Retinal pigment epithelial cell (primary cell): Measurements from ENCODE around the gene ERC2.

Source experiments
- DNase-seq: peaks from one replicate; pipeline ENCODE4 v3.0.0-alpha.2; 2010; ENCODE audit warnings: low read depth
- H3K4me3 ChIP-seq: 2 replicates; pipeline ENCODE4 v1.5.1; 2011; ENCODE audit warnings: mild to moderate bottlenecking, low read length, control low read depth, moderate library complexity
- CTCF ChIP-seq: conservative IDR thresholded peaks from 2 replicates; pipeline ENCODE4 v1.5.1; 2011; ENCODE audit warnings: low read depth, low read length, control low read depth, inconsistent platforms

Gene ERC2

GRCh38 chr3:55951388-55951787 lies 516.9 kb downstream of the ERC2 start:
- TF ChIP-seq CTCF = no peak

GRCh38 chr3:55947406-55947805 lies 520.9 kb downstream of the ERC2 start:
- H3K4me3 ChIP-seq = no peak overlapping the region
- TF ChIP-seq CTCF = no peak
- DNase-seq = no peak

More at GRCh38 chr3:55951388-55951787, 516.9 kb downstream of the ERC2 start:
- no peak for DNase-seq
- H3K4me3 ChIP-seq = no peak overlapping the region

GRCh38 chr3:55946574-55947160 lies 521.6 kb downstream of the ERC2 start:
- no peak for DNase-seq
- no peak overlapping the region for H3K4me3 ChIP-seq
- no peak for TF ChIP-seq CTCF

GRCh38 chr3:55942868-55943267 lies 525.4 kb downstream of the ERC2 start:
- TF ChIP-seq CTCF = no peak
- H3K4me3 ChIP-seq = no peak overlapping the region
- no peak for DNase-seq

- H3K4me3 ChIP-seq = no peak overlapping the region
- no peak for TF ChIP-seq CTCF
- DNase-seq = no peak
Observed at GRCh38 chr3:55939287-55939686, 529.0 kb downstream of the ERC2 start.

GRCh38 chr3:55937301-55937700 lies 531.0 kb downstream of the ERC2 start:
- TF ChIP-seq CTCF = no peak
- H3K4me3 ChIP-seq = no peak overlapping the region
- no peak for DNase-seq

- DNase-seq = no peak
- TF ChIP-seq CTCF = no peak
Observed at GRCh38 chr3:55936549-55937052, 531.7 kb downstream of the ERC2 start.

More at GRCh38 chr3:55936549-55937052, 531.7 kb downstream of the ERC2 start:
- H3K4me3 ChIP-seq = no peak overlapping the region
